ENCODE data around the gene NOM1. TPM values are rescaled to one million over a fixed set of nuclear protein-coding genes. Genes with fewer than 3 reads are reported as not detected.
"Not testable (repeated sequence)": the region's sequence is repeated elsewhere in the genome, so short reads cannot be mapped to it uniquely, and the experiment has no call there.

The NOM1 gene
- polyA plus RNA-seq, 2 of the 4 experiments (the other 2 are of a cell fraction) = 15.5 to 17.7 TPM

- POLR2A ChIA-PET, H3K27ac ChIP-seq: not testable (repeated sequence)
Observed at GRCh38 chr7:156900093-156900492, 49.4 kb upstream of the NOM1 start.

GRCh38 chr7:156903232-156903909, 46.1 kb upstream of the NOM1 start:
- ATAC-seq = peak; percentile 40 to 71; a peak in 3 of 6 replicates

More at GRCh38 chr7:156900093-156900492, 49.4 kb upstream of the NOM1 start:
- H3K4me2 ChIP-seq; FAIRE-seq; H3K9me3 ChIP-seq; H3K4me3 ChIP-seq; ATAC-seq; TF ChIP-seq FOSL2 (IDR thresholded peaks at IDR 0.05): not testable (repeated sequence)
- peak; percentile 52; the same call in 1 of the 2 replicates for TF ChIP-seq FOSL2 (CRISPR knock-in tag; IDR thresholded peaks at IDR 0.05)
- DNase-seq (ENCODE audit: low read depth in 1 of 2, low spot score in 1 of 2) = peak in 1 of 2 experiments; percentile 22
- 64% methylated on average over 9 of the region's 9 CpGs for WGBS (ENCODE audit: missing lambda C conversion rate)
- H3K4me1 ChIP-seq = peaks cover 23% of the 10 kb centered on the region
- CTCF ChIA-PET = interaction anchor here (0.9 to 1.4 kb wide), 2 partner anchors 8 to 49 kb away, joined by 5 read pairs; partner anchors contain the start of gene NOM1

GRCh38 chr7:156906200-156906649, 43.3 kb upstream of the NOM1 start:
- POLR2A ChIA-PET = interaction anchor here (1.1 kb wide), 1 partner anchor 12 kb away, joined by 3 read pairs; no protein-coding TSS in a partner anchor
- H3K27ac ChIP-seq = no peak overlapping the region; a peak in 1 of 6 replicates
- no peak for TF ChIP-seq KDM5A (IDR thresholded peaks at IDR 0.05)
- no peak for TF ChIP-seq TFCP2L1 (CRISPR knock-in tag; IDR thresholded peaks at IDR 0.05)
- no peak for TF ChIP-seq E2F6 (IDR thresholded peaks at IDR 0.05; ENCODE audit: borderline replicate concordance, low read depth)
- no peak for TF ChIP-seq JUNB (IDR thresholded peaks at IDR 0.05)
- TF ChIP-seq RCOR1 (IDR thresholded peaks at IDR 0.05; ENCODE audit: low read depth, low read length) = no peak
- no peak for TF ChIP-seq CEBPB (IDR thresholded peaks at IDR 0.05)
- no peak for TF ChIP-seq CBX2 (IDR thresholded peaks at IDR 0.05; ENCODE audit: borderline replicate concordance, low read depth)
- TF ChIP-seq BCL3 (IDR thresholded peaks at IDR 0.05) = no peak
- no peak for TF ChIP-seq KDM1A (IDR thresholded peaks at IDR 0.05; ENCODE audit: low read depth)
- no peak for TF ChIP-seq ESRRA (IDR thresholded peaks at IDR 0.05; ENCODE audit: borderline replicate concordance, low read length)
- TF ChIP-seq CHD4 (IDR thresholded peaks at IDR 0.05; ENCODE audit: borderline replicate concordance) = no peak
- no peak for TF ChIP-seq SMC3 (IDR thresholded peaks at IDR 0.05)
- TF ChIP-seq USF2 (IDR thresholded peaks at IDR 0.05) = no peak
- no peak for TF ChIP-seq HOXB13 (CRISPR knock-in tag; IDR thresholded peaks at IDR 0.05; ENCODE audit: low read depth)
- TF ChIP-seq MAFK (IDR thresholded peaks at IDR 0.05; ENCODE audit: partially characterized antibody) = no peak
- no peak for TF ChIP-seq CBX8 (IDR thresholded peaks at IDR 0.05)
- ATAC-seq (no peak), DNase-seq (ENCODE audit: low read depth in 1 of 2, low spot score in 1 of 2) (no peak), FAIRE-seq (no peak)
- WGBS (ENCODE audit: missing lambda C conversion rate) = 75% methylated on average over 4 of the region's 4 CpGs
- H3K4me3 ChIP-seq = no peak overlapping the region
- CTCF ChIA-PET = interaction anchor here (2.5 to 3.0 kb wide), 3 partner anchors 13 to 64 kb away, joined by 7 to 12 read pairs (median 10); partner anchors contain the start of genes LMBR1 and NOM1
- H3K4me2 ChIP-seq = no peak overlapping the region
- H3K9me3 ChIP-seq = no peaks in the 10 kb centered on the region
- peaks cover 13% of the 10 kb centered on the region for H3K4me1 ChIP-seq

More at GRCh38 chr7:156903232-156903909, 46.1 kb upstream of the NOM1 start:
- Histone ChIP-seq H3K4me3 (no peak overlapping the region), H3K4me1 (peaks cover 16% of the 10 kb centered on the region), H3K4me2 (peak overlapping the region; percentile 57), H3K27ac (peak overlapping the region; percentile 55 to 62; a peak in 4 of 6 replicates), H3K9me3 (no peaks in the 10 kb centered on the region)
- FAIRE-seq = no peak
- POLR2A ChIA-PET = no interaction called here
- 34% methylated on average over 10 of the region's 10 CpGs for WGBS (ENCODE audit: missing lambda C conversion rate)
- CTCF ChIA-PET = interaction anchor here (0.6 to 0.8 kb wide), 2 partner anchors 19 to 435 kb away, joined by 4 read pairs; no protein-coding TSS in a partner anchor
- 0 out of 5 replicates have a peak, but pooled peaks of 1 of the 2 experiments have one; percentile 13 for TF ChIP-seq EP300 (IDR thresholded peaks at IDR 0.05)
- no peak for TF ChIP-seq TFCP2L1 (CRISPR knock-in tag; IDR thresholded peaks at IDR 0.05)
- no peak for TF ChIP-seq HDAC2 (IDR thresholded peaks at IDR 0.05)
- peak; percentile 24; the same call in 1 of the 2 replicates for TF ChIP-seq JUNB (IDR thresholded peaks at IDR 0.05)
- TF ChIP-seq FOSL2 (IDR thresholded peaks at IDR 0.05) = no peak
- peak; percentile 8; the same call in 1 of the 2 replicates for TF ChIP-seq FOSL2 (CRISPR knock-in tag; IDR thresholded peaks at IDR 0.05)
- TF ChIP-seq HES2 (IDR thresholded peaks at IDR 0.05) = no peak
- no peak for TF ChIP-seq NPAS2 (CRISPR knock-in tag; IDR thresholded peaks at IDR 0.05; ENCODE audit: borderline replicate concordance)
- TF ChIP-seq RCOR1 (IDR thresholded peaks at IDR 0.05; ENCODE audit: low read depth, low read length) = no peak
- no peak for TF ChIP-seq POLR2A (IDR thresholded peaks at IDR 0.05; ENCODE audit: low read length)
- no peak for TF ChIP-seq MYC (IDR thresholded peaks at IDR 0.05; ENCODE audit: borderline replicate concordance, low read length)
- no peak for TF ChIP-seq RNF2 (IDR thresholded peaks at IDR 0.05; ENCODE audit: borderline replicate concordance, low read depth)
- TF ChIP-seq JUN (IDR thresholded peaks at IDR 0.05) = no peak
- DNase-seq (ENCODE audit: low read depth in 1 of 2, low spot score in 1 of 2) = peak in 1 of 2 experiments; percentile 60

Data from A549 (cell line).